NCI-H187 (cell line): ENCODE measurements around the gene TMEM217.

Source experiments
- DNase-seq, 2 experiments: peaks; one replicate each; lab custom pipeline; 2025; lab: John Stamatoyannopoulos, UW

TMEM217 gene

DNA sequence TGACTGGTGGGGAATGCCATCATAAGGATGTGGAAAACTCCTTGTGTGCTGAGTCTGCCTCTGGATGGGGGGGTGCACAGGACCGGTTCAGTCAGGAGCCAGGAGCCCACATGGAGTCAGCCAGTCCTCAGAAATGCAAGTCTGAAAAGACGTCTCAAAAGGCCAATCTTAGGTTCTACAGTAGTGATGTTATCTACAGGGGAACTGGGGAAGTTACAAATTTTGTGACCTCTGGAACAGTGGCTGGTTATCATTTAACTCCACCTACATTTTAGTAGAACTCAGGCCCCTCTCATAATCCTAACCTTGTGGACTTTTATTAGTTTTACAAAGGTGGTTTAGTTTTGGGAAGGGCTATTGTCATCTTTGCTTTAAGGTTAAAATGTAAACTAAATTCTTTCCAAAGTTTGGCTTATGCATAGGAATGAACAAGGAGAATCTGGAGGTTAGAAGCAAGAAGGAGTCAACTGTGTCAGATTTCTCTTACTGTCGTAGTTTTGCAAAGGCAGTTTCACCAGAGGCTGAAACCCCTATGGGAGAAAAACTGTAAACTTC is 14.1 kb downstream of the TMEM217 start:
- no peak for DNase-seq

DNA sequence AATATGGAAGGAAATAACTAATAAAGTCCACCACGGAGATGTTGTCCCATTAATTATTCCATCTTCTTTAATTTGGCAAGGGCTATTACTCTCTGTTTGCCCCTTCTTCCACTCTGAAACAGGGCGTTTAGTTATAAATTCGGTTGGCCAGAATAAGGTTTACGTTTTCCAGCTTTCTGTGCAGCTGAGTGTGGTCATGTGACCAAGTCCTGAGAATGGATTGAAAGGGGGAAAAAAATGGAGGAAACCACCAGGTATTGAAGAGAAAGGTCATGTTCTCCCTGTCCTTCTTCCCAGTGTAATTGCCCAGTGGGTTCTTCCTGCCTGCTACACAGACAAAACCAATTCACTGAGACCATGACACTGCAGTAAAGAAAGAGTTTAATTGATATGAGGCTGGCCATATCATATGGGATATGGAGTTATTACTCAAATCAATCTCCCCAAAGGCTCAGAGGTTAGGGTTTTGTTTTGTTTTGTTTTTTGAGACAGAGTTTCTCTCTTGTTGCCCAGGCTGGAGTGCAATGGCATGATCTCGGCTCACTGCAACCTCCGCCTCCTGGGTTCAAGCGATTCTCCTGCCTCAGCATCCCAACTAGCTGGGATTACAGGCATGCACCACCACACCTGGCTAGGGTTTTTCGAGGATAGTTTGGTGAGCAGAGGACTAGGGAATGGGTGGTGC is 14.7 kb downstream of the TMEM217 start:
- no peak for DNase-seq

DNA sequence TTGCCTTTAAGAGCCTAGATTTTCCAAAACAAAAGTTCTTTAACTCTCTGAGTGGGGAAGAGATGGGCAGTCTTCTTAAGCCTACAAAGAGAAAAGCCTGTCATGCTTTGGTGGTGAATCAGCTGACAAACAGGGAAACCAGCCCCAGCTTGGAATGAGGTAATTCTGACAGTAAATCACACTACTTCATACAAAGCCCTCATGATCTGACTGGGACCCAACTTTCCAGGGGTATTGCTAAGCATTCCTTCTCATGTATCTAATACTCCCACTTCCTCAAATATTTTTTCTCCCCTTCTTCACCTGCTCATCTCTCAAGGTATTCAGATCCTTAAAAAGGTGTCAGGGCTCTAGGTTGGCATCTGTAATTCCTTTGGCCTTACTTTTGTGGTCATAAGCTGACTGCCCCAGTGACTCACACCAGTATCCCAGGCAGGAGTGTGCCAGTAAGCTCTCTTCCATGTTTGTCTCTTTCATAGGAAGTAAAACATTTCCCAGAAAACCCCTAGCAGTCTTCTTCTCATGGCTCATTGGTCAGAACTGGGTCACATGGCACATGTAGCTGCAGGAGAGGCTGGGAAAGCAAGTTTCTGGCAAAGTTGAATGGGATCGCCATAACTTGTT is 15.4 kb downstream of the TMEM217 start:
- DNase-seq: no peak

DNA sequence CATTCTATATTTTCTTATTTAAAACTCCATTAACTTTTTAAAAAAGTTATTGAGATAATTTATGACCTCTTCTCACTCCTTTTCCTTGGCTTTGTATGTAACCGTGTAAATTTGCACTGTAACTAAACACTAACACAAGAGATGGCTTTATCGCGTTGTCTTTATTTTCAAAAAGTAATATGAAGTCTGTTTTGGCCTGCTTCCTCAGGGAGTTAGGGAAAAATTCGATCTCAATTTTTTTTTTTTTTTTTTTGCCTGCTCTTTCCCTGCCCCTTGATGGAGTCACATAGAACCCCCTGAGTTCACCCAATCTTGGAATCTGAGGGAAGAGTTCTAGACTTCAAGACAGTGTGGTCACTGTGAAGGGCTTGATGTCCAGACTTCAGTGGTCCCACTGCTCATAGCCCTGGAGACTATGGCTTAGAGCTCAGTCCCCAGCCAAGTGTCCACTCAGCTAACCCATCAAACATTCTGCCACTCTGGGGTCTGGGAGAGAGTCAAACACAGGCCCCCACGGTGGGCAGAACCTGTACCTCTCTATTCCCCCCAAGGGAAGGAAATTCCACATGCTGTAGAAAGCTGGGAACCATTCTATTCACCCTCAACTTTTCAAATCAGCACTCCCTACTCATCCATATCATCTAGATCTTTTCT is 16.0 kb downstream of the TMEM217 start:
- no peak for DNase-seq

DNA sequence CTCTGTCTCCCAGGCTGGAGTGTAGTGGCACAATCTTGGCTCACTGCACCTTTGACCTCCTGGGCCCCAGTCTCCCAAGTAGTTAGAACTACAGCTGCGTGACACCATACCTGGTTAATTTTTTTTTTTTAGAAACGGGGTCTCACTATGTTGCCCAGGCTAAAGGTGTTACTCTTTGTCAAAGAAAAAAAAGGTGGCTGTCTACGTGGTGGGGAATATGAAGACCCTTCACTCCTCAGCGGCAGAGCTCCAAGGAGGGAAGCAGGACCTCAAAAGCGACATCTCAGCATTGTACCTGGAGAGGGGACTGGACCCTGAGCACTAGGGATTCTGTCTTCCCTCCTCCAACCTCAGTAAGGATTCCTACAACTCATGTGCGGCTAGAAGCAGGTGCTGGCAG is 16.8 kb downstream of the TMEM217 start:
- DNase-seq: no peak

DNA sequence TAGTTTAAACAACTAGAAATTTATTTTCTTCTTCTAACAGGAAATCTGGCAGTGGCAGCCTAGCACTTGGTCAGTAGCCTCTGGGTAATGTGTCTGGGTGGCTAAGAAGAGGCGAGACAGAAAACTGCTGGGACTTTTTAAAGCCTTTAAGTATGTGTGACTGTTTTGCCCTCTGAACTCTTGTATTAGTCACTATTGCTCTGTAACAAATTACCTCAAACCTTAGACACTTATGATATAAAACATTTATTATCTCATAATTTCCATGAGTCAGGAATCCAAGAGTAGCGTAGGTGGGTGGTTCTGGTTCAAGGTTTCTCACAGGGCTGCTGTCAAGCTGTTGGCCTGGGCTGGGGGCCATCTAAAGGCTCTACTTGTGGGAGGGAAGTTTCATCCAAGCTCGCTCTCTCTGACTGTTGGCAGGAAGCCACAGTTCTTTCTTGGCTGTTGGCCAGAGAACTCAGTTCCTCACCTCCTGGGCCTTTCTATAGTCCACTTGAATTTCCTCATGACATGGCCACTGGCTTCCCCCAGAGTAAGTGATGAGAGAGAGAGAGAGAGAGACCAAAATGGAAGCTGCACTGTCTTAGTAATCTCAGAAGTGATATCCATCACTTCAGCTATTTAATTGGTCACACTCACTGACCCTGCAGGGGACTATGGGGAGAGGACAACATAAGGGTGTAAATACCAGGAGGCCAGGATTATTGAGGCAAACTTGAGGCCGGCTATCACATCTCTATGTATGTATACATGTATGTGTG is 17.8 kb downstream of the TMEM217 start:
- DNase-seq: peak; percentile 20 to 63

DNA sequence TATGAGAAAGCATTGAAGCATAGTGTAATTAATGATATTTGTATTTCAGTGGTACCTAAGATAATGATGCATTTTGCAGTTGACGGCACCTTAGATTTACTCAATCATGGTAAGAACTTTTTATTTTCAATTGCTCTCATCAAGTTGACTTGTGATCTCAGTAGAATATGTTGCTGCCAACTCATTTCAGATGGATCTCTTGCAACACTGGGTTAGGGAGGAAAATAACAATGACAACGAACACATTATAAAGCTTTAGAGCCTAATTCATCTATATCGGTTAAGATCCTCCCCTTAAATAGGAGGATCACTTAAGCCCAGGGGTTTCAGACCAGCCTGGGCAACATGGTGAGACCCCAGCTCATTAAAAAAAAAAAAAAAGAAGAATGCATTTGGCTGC is 18.4 kb downstream of the TMEM217 start:
- DNase-seq: no peak

DNA sequence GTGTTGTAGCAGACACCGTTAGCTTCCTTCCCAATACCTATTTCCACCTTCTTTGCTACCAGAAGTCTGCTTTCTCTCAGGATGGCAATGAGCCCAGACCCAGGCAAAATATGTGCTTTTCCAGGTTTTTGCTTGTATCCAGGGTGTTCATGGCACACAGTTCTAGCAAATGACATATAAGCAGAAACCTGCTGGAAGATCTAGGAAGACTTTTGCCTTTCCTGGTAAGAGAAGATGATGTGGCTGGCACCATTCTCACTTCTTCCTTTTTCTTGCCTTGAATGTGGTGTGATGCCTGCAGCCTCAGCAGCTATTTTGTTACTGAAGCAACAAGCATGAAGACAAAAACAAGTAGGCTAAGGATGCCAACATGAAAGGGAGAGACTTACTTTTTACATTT is 19.6 kb downstream of the TMEM217 start:
- no peak for DNase-seq

DNA sequence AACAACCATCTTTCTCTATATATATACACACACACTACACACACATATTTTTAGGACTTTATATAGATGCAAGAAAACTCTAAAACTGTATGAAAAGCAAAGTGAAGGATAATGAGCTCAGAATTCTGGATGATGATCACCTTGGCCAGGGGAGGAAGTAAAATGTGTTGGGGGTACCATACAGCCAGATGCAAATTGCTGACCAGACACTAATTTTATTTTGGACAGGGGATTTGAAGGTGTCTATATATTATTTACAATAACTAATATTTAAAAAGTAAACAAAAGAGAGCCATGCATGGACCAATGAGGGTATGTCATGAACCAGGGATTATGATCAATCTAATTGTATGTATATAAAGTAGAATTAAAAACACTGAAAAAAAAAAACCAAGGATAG is 20.2 kb downstream of the TMEM217 start:
- no peak for DNase-seq

DNA sequence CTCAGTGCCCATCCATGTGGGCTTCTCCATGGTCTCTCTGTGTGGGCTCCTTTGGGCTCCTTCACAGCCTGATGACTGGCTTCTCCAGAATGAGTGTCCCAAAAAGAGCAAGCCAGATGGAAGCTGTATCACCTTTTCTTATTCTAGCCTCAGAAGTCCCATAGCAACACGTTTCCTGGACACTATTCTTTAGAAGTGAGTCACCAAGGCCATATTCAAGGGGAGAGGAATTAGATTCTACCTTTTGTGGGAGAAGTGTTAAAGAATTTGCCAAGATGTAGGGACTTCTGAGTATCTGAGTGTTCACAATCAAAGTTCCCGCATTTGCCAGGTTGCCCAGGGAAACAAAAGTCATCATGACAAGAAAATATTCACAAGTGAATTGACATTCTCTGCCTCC is 21.0 kb downstream of the TMEM217 start:
- no peak for DNase-seq

DNA sequence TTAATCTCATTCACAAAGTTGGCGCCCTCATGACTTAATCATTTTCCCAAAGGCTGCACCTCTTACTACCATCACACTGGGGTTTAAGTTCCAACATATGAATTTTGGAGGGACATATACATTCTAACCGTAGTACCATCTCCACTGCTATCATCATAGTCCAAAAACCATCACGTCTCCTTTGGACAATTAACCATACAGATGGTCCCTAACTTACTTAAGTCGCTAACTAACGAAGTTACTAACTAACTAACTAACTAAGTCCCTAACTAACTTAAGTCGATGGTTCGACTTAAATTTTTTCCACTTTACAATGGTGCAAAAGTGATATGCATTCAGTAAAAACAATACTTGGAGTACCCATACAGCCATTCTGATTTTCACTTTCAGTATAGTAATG is 24.4 kb downstream of the TMEM217 start:
- DNase-seq: no peak

DNA sequence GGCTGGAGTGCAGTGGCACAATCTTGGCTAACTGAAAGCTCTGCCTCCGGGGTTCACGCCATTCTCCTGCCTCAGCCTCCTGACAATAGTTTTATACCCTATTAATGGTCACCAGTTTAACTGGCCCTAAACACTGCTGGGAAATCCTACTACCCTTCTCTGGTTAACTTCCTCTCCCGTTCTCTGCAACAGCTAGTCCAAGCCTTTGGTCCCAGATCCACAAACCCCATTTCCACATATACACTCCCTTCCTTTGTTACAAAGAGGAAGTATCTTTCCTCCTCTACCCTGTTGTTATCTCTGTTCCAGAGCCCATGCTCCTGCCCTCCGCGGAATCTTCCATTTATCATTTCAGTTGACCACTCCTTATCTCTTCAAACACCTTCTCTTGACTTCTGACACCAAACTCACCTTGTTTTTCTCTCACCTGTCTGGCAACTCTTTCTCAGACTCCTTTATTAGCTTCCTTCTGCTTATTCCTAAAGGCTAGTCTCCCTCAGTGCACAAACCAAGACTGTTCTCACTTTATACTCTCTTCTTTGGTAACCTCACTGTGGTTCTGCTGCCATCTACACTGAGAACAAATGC is 25.4 kb downstream of the TMEM217 start:
- no peak for DNase-seq

DNA sequence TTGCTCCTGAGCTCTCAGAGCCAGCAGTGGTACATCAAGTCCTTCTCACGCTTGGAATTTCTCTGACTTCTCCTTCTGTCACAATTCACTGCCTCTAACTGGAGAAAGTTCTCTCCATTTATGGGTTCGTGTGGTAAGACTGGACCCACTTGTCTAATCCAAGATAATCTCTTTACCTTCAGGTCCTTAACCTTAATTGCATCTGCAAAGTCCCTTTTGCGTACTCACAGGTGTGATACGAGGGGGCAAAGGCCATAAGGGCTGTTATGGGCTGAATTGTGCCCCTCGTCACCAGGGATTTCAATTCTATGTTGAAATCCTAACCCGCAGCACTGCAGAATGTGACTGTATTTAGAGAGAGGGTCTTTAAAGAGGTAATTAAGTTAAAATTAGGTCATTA is 27.8 kb downstream of the TMEM217 start:
- DNase-seq: no peak

DNA sequence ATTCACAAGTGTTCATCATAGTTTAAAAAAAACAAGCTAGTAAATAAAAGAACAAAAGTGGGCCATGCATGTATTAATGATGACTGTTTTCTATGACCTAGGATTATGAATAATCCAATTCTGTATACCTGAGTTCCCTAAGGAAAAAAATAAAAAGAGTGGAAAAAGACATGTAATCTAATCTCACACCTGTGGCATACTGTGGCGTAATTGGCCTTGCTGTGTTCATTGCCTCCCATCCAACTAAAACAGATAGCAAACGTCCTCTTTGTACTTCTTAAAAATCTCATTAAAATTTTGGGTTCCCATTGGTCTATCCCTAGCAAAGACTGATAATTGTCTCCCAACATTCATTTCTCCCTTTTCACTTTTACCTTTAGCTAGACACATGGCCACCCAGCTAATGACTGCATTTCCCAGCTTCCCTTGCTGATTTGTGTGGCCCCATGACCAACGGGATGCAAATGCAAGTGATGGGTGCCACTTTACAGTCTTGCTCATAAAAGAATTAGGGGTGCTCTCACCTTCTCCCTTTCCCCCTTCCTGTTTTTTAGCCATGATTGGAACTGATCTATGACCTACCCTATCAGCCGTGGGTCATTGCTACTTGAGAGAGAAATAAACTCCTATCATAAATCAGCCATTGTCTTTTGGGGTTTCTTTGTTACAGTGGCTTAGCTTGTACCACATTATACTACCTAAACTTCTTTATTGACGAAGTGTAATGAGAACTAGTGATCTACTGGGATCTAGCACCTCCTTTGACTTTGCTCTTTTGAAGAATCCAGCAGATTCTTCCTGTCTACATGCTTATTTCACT is 32.4 kb downstream of the TMEM217 start:
- DNase-seq: no peak

DNA sequence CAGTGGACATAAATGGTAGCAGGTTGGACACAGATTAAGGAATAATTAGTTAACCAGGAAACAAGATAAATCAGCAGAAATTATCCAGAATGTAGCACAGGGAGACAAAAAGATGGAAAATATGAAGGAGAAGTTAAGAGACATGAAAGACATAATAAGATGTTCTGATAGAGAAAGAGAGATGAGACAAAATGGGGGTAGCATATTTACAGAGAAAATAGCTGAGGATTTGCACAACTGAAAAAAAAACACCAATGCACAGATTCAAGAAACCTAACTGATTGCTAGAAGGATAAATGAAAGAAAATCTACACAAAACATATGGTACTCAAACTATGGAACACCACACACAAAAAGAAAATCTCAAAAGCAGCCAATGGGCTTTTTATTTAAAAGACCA is 35.0 kb downstream of the TMEM217 start:
- no peak for DNase-seq

DNA sequence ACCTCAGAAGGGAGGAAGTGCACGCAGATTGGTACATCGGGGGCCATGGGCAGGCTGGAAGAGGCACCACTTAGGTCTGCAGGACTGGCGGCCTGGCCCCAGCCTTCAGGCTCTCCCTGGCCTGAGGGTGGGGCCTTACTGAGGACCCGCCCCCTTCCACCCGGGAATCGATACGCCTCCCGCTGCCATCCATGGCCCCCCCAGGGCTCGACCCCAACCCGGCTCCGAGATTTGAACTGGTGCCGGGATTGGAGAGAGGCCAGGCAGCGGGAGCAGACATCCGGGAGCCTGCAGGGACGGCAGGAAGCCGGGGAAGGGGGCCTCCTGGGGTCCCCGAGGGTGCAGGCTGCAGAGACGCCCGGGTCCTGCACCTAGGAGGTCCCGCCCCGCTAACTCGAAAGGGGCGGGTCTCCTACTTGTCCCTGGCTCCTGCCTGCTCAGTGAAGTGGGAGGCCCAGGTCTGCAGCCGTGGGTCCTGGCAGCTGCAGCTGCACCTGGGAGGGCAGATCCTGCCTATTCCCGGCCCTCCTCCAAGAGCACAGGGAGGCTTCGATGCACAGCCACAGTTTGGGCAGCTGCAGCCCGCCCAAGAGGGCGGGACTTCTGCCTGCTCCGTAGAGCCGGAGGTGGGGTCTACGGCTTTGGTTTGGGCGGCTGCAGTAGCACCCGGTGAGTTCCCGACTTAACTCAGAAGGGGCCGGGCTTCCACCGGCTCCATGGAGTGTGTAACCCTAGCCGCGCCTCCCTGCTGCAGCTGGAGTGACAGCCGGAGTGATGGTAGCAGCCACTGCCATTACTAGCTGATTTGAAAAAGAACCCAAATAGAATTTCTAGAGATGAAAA is 35.6 kb downstream of the TMEM217 start:
- peak; percentile 91 to 96 for DNase-seq

DNA sequence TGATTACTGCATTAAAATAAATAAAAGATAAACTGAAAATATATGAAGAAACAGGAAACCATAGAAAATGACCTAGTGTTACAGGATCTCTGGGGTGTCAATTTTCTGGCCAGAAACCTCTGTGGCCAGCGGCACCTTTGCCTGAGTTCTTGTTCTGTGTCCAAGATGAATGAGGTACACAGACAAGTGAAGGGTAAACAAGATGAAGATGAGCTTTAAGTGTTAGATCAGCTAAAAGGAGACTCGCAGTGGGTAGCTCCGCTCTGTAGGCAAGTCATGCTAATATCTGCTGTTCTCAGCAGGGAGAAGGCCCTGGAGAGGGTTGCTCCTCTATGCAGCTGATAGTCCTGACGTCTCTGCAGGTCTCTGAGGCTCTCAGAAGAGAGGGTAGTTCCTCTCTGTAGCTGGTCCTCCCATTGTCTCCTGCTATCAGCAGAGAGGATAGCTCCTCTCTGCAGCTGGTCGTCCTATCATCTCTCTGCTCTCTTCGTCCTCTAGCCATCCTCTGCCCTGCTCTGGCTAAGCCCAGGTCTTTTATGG is 36.3 kb downstream of the TMEM217 start:
- DNase-seq: peak; percentile 35 to 91

DNA sequence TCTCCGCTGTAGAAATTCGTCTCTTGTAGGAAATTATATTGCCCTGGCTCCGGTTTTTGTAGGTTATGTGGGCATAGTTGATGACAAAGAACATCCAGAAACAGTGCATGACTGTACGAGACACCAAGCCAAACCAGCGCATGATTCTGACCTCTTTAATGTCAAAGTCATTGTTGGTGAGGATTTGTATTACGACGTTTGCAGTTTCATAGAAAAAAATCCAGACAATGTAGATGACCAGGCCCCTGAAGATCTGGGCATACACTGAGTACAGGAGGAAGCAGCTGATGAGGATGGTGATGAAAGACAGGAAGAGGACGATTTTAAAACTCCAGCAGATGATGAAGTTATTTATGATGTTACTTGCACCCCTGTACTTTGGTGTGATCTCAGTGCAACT is 39.4 kb downstream of the TMEM217 start:
- no peak for DNase-seq

DNA sequence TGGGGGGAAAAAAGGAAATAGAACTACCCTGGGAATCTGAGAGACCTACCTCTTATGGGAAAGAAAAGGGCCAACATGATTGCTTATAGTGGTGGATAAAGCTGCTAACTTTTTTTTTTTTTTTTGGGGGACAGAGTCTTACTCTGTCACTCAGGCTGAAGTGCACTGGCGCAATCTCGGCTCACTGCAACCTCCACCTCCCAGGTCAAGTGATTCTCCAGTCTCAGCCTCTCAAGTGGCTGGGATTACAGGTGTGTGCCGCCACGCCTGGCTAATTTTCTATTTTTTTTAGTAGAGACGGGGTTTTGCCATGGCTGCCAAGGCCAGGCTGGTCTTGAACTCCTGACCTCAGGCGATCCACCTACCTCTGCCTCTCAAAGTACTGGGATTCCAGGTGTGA is 39.9 kb downstream of the TMEM217 start:
- no peak for DNase-seq

DNA sequence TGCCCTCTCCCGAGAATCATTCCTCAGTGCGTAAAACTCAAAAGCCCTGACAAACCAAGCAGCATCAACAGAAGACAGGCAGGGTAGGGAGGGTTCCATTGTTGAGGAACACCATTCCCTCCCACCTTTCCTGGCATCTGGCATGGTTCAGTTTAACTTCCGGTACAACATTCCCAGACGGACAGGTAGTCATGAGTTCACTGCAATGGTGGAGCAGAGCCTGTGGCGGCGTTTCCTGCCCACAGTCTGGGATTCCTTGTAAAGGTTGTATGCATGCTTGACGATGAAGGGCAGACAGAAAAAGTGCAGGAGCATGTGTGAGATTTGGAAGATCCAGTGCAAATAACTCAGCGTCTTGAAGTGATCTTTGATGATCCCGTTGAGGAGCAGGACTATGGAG is 45.7 kb downstream of the TMEM217 start:
- DNase-seq: no peak
